H1 (cell line): ENCODE measurements around the gene DNAH1.

Experiments
- EZH2 ChIP-seq: fragments of 200-600 bp; sonication (generic); IDR thresholded peaks from 2 replicates; pipeline ENCODE4 v1.7.1; 2012; ENCODE audit warnings: low read depth, mild to moderate bottlenecking, moderate library complexity, low read length, inconsistent platforms; ENCODE audit not compliant: severe bottlenecking
- TF ChIP-seq, protein P1 (sequence below), 3 experiments: IDR thresholded peaks; 1 replicate in 2 of 3; 2 replicates in 1 of 3; pipeline versions ENCODE4 v1.5.1 to v1.6.1; 2011; ENCODE audit warnings: low read length in 3 of 3, mild to moderate bottlenecking in 3 of 3, inconsistent platforms in 2 of 3, low read depth in 1 of 3, moderate library complexity in 1 of 3; ENCODE audit not compliant: insufficient read depth in 1 of 3; ENCODE audit errors: control extremely low read depth in 1 of 3

DNA sequence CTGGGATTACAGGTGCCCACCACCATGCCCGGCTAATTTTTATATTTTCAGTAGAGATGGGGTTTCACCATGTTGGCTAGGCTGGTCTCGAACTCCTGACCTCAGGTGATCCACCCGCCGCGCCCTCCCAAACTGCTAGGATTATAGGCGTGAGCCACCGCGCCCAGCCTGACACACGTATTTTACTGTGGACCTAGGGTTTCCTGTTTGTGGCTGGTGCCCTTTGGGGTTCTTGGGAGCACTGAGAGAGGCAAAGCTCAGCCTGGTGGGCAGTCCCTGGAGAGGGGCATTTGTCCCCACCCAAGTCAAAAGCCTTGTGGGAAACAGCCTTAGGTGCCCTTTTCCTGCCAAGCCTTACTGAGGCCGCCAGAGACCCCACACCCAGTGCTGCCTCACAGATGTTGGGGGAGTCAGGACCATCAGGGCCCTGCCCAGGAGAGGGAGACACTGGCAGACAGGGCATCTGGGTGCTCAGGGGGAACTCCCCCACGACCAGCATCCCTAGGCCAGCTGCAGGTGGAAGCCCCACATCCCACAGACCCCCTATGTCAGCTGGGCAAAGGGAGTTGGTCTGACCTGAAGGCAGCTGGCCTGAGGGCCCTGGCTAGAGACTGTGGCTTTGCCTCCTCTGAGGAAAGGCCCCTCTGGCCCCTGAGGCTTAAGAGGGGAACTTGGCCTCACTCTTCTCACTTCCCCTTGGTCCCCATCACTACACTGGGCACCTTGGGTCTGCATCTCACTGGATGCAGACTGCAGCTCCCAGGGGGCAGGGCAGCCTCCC is 35.1 kb downstream of the DNAH1 start:
- TF ChIP-seq EZH2 = no peak
- TF ChIP-seq, protein P1, sequence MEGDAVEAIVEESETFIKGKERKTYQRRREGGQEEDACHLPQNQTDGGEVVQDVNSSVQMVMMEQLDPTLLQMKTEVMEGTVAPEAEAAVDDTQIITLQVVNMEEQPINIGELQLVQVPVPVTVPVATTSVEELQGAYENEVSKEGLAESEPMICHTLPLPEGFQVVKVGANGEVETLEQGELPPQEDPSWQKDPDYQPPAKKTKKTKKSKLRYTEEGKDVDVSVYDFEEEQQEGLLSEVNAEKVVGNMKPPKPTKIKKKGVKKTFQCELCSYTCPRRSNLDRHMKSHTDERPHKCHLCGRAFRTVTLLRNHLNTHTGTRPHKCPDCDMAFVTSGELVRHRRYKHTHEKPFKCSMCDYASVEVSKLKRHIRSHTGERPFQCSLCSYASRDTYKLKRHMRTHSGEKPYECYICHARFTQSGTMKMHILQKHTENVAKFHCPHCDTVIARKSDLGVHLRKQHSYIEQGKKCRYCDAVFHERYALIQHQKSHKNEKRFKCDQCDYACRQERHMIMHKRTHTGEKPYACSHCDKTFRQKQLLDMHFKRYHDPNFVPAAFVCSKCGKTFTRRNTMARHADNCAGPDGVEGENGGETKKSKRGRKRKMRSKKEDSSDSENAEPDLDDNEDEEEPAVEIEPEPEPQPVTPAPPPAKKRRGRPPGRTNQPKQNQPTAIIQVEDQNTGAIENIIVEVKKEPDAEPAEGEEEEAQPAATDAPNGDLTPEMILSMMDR (IDR thresholded peaks at IDR 0.05; ENCODE audit: control extremely low read depth in 1 of 3, insufficient read depth in 1 of 3, low read depth in 1 of 3, low read length in 3 of 3) = no peak
